Measurements from ENCODE around the gene MPPED1. TPM values are rescaled to one million over a fixed set of nuclear protein-coding genes. Genes with fewer than 3 reads are reported as not detected.

Gene MPPED1
- total RNA-seq, 4 donors from 2014 or later = 0.29 to 6.8 (median 0.80) TPM; not detected in 1

DNA sequence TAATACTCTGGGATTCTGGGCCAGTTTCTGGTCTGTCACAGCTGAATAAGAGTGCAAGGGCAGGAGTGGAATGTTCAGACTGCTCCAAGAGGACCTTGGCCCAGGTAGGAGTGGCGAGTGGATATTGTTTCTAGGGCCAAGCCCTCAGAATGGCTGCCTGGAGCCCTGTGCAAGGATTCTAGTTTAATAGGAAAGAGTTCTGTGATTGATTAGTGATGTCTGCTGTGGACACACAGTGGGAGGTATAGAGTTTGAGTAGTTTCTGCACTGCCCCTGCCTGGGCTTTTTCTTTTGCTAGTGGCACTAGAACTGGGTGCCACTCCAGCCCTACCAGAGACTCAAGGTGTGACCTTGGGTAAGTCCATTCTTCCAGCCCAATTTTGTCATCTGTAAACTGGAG is 9.7 kb upstream of the MPPED1 start:
- no peak overlapping the region for H3K4me3 ChIP-seq (ENCODE audit: low read depth, poor library complexity, severe bottlenecking)
- WGBS, 2 donors = 75% methylated on average over 1 of the region's 1 CpG
- DNase-seq (ENCODE audit: low spot score in 2 of 2) = no peak
- intact Hi-C loops (cut with DNase I; ENCODE audit: low total_unique reads) = no loop called here
- no peak for TF ChIP-seq POLR2A (IDR thresholded peaks at IDR 0.05)
- TF ChIP-seq, protein P1, sequence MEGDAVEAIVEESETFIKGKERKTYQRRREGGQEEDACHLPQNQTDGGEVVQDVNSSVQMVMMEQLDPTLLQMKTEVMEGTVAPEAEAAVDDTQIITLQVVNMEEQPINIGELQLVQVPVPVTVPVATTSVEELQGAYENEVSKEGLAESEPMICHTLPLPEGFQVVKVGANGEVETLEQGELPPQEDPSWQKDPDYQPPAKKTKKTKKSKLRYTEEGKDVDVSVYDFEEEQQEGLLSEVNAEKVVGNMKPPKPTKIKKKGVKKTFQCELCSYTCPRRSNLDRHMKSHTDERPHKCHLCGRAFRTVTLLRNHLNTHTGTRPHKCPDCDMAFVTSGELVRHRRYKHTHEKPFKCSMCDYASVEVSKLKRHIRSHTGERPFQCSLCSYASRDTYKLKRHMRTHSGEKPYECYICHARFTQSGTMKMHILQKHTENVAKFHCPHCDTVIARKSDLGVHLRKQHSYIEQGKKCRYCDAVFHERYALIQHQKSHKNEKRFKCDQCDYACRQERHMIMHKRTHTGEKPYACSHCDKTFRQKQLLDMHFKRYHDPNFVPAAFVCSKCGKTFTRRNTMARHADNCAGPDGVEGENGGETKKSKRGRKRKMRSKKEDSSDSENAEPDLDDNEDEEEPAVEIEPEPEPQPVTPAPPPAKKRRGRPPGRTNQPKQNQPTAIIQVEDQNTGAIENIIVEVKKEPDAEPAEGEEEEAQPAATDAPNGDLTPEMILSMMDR (IDR thresholded peaks at IDR 0.05) = no peak

DNA sequence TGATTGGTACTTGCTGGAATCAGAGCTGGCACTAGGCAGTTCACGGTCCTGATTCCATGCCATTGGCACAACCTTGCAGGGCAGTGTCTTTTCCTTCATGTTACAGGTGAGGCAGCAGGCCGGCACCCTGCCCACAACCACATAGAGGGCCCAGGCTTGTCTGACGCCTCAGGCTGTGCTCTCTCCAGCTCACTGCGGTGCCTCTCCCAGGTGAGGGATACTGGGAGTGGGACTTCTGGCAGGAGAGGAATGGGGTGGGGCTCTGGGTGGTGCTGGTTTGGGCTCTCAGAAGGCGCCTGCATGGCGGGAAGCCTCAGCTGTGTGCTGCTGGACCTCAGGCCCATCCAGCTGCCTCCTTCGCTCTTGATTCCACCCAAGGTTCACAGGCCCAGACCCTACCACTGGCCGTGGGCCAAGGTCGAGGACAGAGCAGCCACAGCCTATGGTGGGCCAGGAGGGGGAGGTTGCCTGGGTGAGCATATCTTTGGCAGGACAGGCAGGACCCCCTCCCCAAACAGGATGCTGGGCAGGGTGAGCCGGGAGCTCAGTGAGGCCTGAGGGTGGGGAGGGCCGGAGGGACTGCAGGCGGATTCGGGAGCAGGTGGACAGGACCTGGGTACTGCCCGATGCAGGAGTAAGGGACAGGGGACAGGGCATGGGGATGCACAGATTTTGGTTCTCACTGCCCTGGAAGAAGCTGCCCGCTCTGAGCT is 7.0 kb upstream of the MPPED1 start:
- no peak overlapping the region for H3K4me3 ChIP-seq (ENCODE audit: low read depth, poor library complexity, severe bottlenecking)
- TF ChIP-seq POLR2A (IDR thresholded peaks at IDR 0.05) = no peak
- TF ChIP-seq, protein P1 (IDR thresholded peaks at IDR 0.05) = no peak
- 54 to 73% methylated on average over 10 to 14 of the region's 15 CpGs for WGBS, 2 donors
- intact Hi-C loops (cut with DNase I; ENCODE audit: low total_unique reads) = no loop called here
- peak; percentile 48 to 89 for DNase-seq (ENCODE audit: low spot score in 2 of 2)

DNA sequence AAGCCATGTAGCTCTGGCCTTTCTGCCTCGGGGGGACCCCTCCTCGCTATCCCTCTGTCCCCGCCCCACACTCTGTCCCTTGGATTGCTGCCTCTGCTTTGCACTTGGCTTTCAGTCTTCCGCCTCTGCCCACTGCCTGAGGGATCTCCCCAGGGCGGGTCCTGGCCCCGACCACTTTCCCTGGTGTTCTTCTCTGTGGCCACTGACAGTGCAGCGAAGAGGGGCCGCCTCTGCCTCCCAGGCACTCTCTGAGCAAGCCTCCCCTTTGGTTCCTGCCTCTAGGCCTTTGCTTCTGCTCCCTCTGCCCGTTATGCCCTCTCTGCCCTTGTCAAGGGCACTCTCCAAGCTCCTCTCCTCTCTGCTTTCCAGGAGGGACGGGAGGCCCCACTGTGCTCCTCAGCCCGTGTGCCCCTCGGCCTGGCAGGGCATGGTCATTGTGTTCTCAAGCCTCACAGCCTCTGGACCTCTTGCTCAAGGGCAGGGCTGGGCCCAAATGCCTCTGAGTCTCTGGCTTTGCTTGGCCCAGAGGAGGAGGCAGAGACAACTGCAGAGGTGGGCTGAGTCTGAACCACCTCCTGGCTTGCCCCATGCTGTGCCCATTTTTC is 5.5 kb upstream of the MPPED1 start:
- WGBS, 2 donors = 79 to 82% methylated on average over 12 of the region's 12 CpGs
- intact Hi-C loops (cut with DNase I; ENCODE audit: low total_unique reads) = no loop called here
- DNase-seq (ENCODE audit: low spot score in 2 of 2) = no peak
- H3K4me3 ChIP-seq (ENCODE audit: low read depth, poor library complexity, severe bottlenecking) = no peak overlapping the region
- TF ChIP-seq POLR2A (IDR thresholded peaks at IDR 0.05) = no peak
- TF ChIP-seq, protein P1 (IDR thresholded peaks at IDR 0.05) = no peak

DNA sequence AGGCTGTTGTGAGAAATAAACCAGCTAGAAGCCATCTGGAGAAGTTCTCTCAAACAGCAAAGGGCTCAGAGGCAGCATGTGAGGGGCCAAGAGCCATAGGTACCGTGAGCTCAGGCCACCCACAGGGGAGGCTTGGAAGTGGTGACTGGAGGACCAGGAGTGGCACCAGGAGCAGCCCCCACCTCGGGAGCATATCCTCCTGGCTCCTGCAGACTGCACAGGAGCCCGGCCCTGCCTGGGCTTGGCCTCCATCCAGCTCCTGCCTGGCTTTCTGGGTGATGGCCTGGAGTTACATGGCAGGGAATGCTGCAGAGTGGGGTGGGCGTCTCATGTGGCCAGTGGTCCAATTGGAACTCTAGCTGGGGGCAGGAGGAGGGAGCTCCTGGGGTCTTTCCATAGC is 4.2 kb upstream of the MPPED1 start:
- WGBS, 2 donors = 41 to 54% methylated on average over 2 to 4 of the region's 4 CpGs
- H3K4me3 ChIP-seq (ENCODE audit: low read depth, poor library complexity, severe bottlenecking) = no peak overlapping the region
- TF ChIP-seq, protein P1 (IDR thresholded peaks at IDR 0.05) = no peak
- TF ChIP-seq POLR2A (IDR thresholded peaks at IDR 0.05) = no peak
- intact Hi-C loops (cut with DNase I; ENCODE audit: low total_unique reads) = no loop called here
- no peak for DNase-seq (ENCODE audit: low spot score in 2 of 2)

DNA sequence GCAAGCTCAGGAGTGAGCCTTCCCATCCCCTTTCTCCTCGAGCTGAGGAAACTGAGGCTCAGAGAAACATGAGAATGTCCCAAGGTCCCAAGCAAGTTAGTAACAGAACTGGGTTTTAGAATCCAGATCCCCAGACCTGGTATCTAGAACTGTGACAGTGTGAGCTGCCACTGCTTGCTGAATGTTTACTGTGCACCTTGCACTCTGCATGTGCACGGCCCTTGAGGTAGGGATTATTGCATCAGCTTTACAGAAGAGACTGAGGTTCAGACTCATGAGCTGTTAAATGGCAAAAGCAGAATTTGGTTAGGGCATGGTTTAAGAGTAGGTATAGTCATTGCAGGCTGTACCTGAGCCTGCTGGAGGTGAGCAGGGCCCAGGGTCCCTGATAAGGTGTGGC is 3.8 kb upstream of the MPPED1 start:
- no peak for TF ChIP-seq POLR2A (IDR thresholded peaks at IDR 0.05)
- TF ChIP-seq, protein P1 (IDR thresholded peaks at IDR 0.05) = no peak
- 74 to 76% methylated on average over 2 of the region's 2 CpGs for WGBS, 2 donors

More for the DNA sequence above, 3.8 kb upstream of the MPPED1 start:
- DNase-seq (ENCODE audit: low spot score in 2 of 2) = no peak
- H3K4me3 ChIP-seq (ENCODE audit: low read depth, poor library complexity, severe bottlenecking) = no peak overlapping the region
- intact Hi-C loops (cut with DNase I; ENCODE audit: low total_unique reads) = no loop called here
